ENCODE results near the gene TRPT1. TPM values are rescaled to one million over a fixed set of nuclear protein-coding genes. Genes with fewer than 3 reads are reported as not detected.

Gene TRPT1, protein sequence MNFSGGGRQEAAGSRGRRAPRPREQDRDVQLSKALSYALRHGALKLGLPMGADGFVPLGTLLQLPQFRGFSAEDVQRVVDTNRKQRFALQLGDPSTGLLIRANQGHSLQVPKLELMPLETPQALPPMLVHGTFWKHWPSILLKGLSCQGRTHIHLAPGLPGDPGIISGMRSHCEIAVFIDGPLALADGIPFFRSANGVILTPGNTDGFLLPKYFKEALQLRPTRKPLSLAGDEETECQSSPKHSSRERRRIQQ
- total RNA-seq (2022; extraction: Qiagen RNA extraction) = 15.6 to 26.8 TPM (median 25.0 TPM) in 5 replicates

GRCh38 chr11:64225608-64226506 lies at the start of gene TRPT1, which contains the start of gene NUDT22:
Gene TRPT1, minus strand, starts transcription at chr11:64226186. Its CDS starts 326 bp downstream, at chr11:64225860.
Gene NUDT22, plus strand, starts transcription at chr11:64226274. Its CDS starts 379 bp downstream, at chr11:64226653.

GRCh38 chr11:64251016-64251752 lies 25.2 kb upstream of the TRPT1 start, which contains the start of gene PLCB3:
Gene PLCB3, plus strand, starts transcription at chr11:64251530. Its CDS starts 120 bp downstream, at chr11:64251650.

DNA sequence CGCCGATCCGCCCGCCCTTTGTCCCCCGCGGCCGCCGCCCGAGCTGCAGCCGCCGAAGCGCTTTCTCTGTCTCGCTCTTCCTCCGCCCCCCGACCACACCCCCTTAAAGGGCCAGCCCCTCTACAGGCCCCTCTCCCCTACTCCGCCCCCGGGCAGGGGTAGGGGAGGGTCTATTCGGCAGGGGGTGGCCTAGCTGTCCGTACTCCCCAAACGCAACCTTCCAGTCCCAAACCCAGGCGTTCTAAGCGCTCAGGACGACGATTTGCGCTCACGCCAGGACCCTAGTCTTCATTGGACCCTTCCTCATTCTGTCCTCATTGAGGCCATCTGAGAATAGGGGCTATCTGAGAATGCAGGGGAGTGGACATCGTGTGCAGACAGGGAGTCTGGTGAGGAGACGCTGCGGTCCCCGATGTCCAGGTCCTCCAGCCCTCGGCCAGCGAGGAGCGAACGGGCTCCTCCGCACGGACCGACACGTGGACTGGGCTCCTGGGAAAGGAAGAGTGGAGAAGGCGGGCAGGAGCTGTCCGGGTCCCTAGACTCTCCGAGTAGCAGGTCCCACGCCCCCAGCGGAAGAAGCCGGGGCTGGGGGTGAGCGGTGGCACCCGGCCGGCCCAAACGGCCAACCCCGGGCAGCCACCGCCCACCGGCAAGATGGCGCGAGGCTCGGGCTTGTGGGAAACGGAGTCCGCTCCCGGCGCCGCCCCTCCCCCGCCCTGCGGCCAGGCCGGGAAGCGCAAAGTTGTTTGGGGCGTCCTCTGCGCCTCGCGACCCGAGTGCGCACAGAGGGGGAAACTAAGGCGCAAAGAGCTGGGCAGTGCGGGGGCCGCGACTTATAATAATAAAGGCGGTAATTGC lies 21.1 kb upstream of the TRPT1 start, which contains the start of gene PPP1R14B:
TSS of gene PPP1R14B (minus strand) at position 73 of the 858 bp plus-strand sequence. CDS start 270 bp downstream, outside the sequence.

GRCh38 chr11:64240435-64241240 lies 14.7 kb upstream of the TRPT1 start, which contains the start of gene FKBP2:
Gene FKBP2, plus strand, starts transcription at chr11:64241095. Its CDS starts 1,293 bp downstream, at chr11:64242388.

GRCh38 chr11:64233913-64234586 lies 8.1 kb upstream of the TRPT1 start, which contains the start of gene VEGFB:
Gene VEGFB, plus strand, starts transcription at chr11:64234584. Its CDS starts 250 bp downstream, at chr11:64234834.

DNA sequence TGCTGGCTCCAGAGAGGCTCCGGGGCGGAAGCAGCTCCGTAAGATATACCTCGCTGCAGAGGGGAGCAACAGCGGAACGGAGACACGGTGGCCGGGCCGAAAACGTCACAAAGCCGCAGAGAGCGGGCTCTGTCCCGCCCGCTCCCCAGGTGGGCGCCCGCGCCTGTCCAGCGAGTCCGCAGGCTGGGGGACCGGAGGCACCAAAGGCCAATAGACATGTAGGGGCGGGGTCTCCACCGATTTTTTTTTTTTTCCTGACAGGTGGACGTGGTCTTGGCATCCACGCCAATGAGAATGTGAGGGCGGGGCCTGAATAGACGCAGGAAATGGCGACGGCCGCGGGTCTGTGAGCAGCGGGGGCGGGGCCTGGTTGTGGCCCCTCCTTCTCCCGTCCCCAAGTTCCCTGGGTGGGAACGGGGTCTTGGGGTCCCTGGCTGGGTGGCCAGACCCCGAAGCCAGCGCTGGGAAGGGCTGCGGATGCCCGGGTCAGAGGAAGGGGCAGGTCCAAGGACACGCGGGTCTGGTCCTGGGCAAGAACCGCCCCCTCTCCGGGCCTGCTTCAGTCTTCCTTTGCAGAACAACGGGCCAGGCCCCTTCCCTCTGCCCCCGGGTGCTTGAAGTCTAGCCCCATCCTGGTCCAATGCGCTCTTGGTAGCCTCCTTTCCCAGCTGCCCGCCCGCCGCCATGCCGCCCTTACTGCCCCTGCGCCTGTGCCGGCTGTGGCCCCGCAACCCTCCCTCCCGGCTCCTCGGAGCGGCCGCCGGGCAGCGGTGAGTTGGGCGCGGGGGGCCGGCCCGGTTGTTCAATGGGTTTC lies 4.4 kb upstream of the TRPT1 start, which contains the start of gene DNAJC4:
TSS of gene DNAJC4 (plus strand) at position 378 of the 814 bp plus-strand sequence. CDS start at position 685, 307 bp downstream.

GRCh38 chr11:64206457-64207255 lies 19.3 kb downstream of the TRPT1 start, which contains the start of gene FERMT3:
Gene FERMT3, plus strand, starts transcription at chr11:64206721. Its CDS starts 644 bp downstream, at chr11:64207365.

GRCh38 chr11:64185693-64186491 lies 40.1 kb downstream of the TRPT1 start, which contains the start of gene STIP1:
Gene STIP1, plus strand, starts transcription at chr11:64186171. Its CDS starts 91 bp downstream, at chr11:64186262.

Other genes with a start within 250 kb of the TRPT1 start
- gene OTUB1, start 239.7 kb downstream of the TRPT1 start, total RNA-seq (2022; extraction: Qiagen RNA extraction) = 108 to 132 TPM (median 126 TPM) in 5 replicates
- gene FLRT1, start 190.3 kb downstream of the TRPT1 start, total RNA-seq (2022; extraction: Qiagen RNA extraction) = 0.05 to 0.07 TPM (median 0.06 TPM) in 4 of 5 replicates, not detected in the other
- gene MACROD1, start 60.1 kb downstream of the TRPT1 start, total RNA-seq (2022; extraction: Qiagen RNA extraction) = 8.9 to 15.3 TPM (median 13.1 TPM) in 5 replicates
- gene STIP1, start 40.0 kb downstream of the TRPT1 start, total RNA-seq (2022; extraction: Qiagen RNA extraction) = 213 to 262 TPM (median 229 TPM) in 5 replicates
- 0.85 to 3.0 TPM (median 1.3 TPM) in 5 replicates for gene FERMT3, start 19.5 kb downstream of the TRPT1 start, total RNA-seq (2022; extraction: Qiagen RNA extraction)
- 31.4 to 40.3 TPM (median 38.4 TPM) in 5 replicates for gene NUDT22, start 88 bp upstream of the TRPT1 start, total RNA-seq (2022; extraction: Qiagen RNA extraction)
- 17.5 to 23.5 TPM (median 21.8 TPM) in 5 replicates for gene DNAJC4, start 4.4 kb upstream of the TRPT1 start, total RNA-seq (2022; extraction: Qiagen RNA extraction)
- 32.0 to 52.7 TPM (median 48.0 TPM) in 5 replicates for gene VEGFB, start 8.4 kb upstream of the TRPT1 start, total RNA-seq (2022; extraction: Qiagen RNA extraction)
- gene FKBP2, start 14.9 kb upstream of the TRPT1 start, total RNA-seq (2022; extraction: Qiagen RNA extraction) = 125 to 146 TPM (median 138 TPM) in 5 replicates
- 208 to 384 TPM (median 359 TPM) in 5 replicates for gene PPP1R14B, start 20.8 kb upstream of the TRPT1 start, total RNA-seq (2022; extraction: Qiagen RNA extraction)
- gene PLCB3, start 25.3 kb upstream of the TRPT1 start, total RNA-seq (2022; extraction: Qiagen RNA extraction) = 17.0 to 23.5 TPM (median 19.6 TPM) in 5 replicates
- gene BAD, start 58.5 kb upstream of the TRPT1 start, total RNA-seq (2022; extraction: Qiagen RNA extraction) = 72.5 to 96.8 TPM (median 92.7 TPM) in 5 replicates
- gene GPR137, start 59.7 kb upstream of the TRPT1 start, total RNA-seq (2022; extraction: Qiagen RNA extraction) = 32.9 to 50.2 TPM (median 46.3 TPM) in 5 replicates
- gene KCNK4, start 65.1 kb upstream of the TRPT1 start, total RNA-seq (2022; extraction: Qiagen RNA extraction) = 0.07 to 0.14 TPM in 2 of 5 replicates, not detected in the others
- 2.2 to 3.2 TPM (median 2.6 TPM) in 5 replicates for gene CATSPERZ, start 74.2 kb upstream of the TRPT1 start, total RNA-seq (2022; extraction: Qiagen RNA extraction)
- 38.1 to 59.3 TPM (median 55.6 TPM) in 5 replicates for gene ESRRA, start 79.3 kb upstream of the TRPT1 start, total RNA-seq (2022; extraction: Qiagen RNA extraction)
- 377 to 453 TPM (median 410 TPM) in 5 replicates for gene TRMT112, start 91.4 kb upstream of the TRPT1 start, total RNA-seq (2022; extraction: Qiagen RNA extraction)
- gene PRDX5, start 91.9 kb upstream of the TRPT1 start, total RNA-seq (2022; extraction: Qiagen RNA extraction) = 370 to 500 TPM (median 472 TPM) in 5 replicates
- 8.6 to 10.5 TPM (median 10.2 TPM) in 5 replicates for gene CCDC88B, start 114.0 kb upstream of the TRPT1 start, total RNA-seq (2022; extraction: Qiagen RNA extraction)
- gene RPS6KA4, start 133.0 kb upstream of the TRPT1 start, total RNA-seq (2022; extraction: Qiagen RNA extraction) = 50.3 to 66.1 TPM (median 60.0 TPM) in 5 replicates